SJSA1 (cell line): Measurements from ENCODE around the gene TNFRSF18. TPM values are rescaled to one million over a fixed set of nuclear protein-coding genes. Genes with fewer than 3 reads are reported as not detected.
A peak's percentile ranks its signal among the peaks of the same experiment; 100 is the strongest.

Experiments used
- DNase-seq, 2 experiments: peaks; one replicate each; pipeline ENCODE4 v3.0.0-alpha.2; 2015 to 2020; ENCODE audit warnings: low spot score in 2 of 2, low read depth in 1 of 2
- H3K27ac ChIP-seq: fragments of 250-450 bp; sonication (Bioruptor Pico); 2 replicates; pipeline ENCODE4 v1.5.1; 2020; ENCODE audit warnings: mild to moderate bottlenecking, moderate library complexity
- H3K27me3 ChIP-seq: fragments of 250-450 bp; sonication (Bioruptor Pico); replicated peaks from 2 replicates; pipeline ENCODE4 v1.5.1; 2020; ENCODE audit warnings: mild to moderate bottlenecking, moderate library complexity
- H3K36me3 ChIP-seq: fragments of 250-450 bp; sonication (Bioruptor Pico); 2 replicates; pipeline ENCODE4 v1.5.1; 2020; ENCODE audit warnings: mild to moderate bottlenecking
- H3K4me1 ChIP-seq: fragments of 250-450 bp; sonication (Bioruptor Pico); replicated peaks from 2 replicates; pipeline ENCODE4 v1.6.1; 2021; ENCODE audit warnings: mild to moderate bottlenecking
- H3K4me3 ChIP-seq: fragments of 250-450 bp; sonication (Bioruptor Pico); 2 replicates; pipeline ENCODE4 v1.5.1; 2020; ENCODE audit warnings: mild to moderate bottlenecking
- H3K9me3 ChIP-seq: fragments of 250-450 bp; sonication (Bioruptor Pico); replicated peaks from 2 replicates; pipeline ENCODE4 v1.5.1; 2020; ENCODE audit warnings: mild to moderate bottlenecking
- total RNA-seq: library from RNA; depleted of rRNA; stranded (reverse); fragments of >200 nt; shearing (Covaris generic); gene quantifications from 2 replicates; pipeline ENCODE4 v1.2.3, GENCODE V29; 2014

The TNFRSF18 gene
- total RNA-seq, 1 experiment from 2014 or later = not detected

DNA sequence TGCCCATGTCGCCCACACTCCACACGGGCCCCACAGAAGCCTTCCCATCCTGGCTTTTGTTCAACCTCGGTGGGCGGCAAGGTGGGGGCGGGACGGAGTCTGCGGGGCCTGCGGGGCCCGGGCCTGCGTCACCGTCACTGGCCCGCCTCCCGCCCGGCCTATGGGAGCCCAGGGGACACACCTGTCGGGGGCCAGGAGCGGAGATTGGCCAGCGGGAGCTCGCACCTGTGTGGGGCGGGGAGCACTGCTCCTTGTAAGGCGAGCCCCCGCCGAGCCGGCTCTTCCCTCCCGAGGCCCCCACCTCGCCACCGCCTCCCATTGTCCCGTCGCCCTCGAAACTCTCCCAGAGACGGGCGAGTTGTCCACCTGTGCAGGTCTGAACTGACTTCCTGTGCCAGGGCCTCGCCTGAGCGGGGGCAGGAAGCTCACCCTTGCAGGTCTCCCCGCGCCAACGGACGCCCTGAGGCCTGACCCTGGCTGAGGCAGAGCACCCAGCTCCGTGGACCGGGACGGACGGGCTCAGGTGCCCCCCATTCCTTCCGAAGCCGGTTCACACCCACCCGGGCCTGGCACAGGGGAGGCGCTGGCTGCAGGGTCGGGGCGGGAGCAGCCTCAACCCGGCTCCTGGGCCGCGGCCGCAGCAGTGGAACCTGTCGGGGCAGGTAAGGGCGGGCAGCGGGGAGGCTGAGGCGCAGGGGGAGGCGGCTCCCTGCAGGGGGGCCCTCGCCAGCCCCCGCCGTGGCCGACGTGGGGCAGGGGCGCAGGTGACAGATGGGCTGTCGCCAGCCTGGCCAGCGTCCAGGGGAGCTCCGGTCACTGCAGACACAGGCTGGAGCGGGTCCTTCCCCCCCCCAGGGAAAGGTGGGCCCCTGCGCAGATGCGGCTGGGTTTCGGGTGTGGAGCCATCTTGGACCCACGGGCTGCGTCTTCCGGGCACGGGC is 43.5 kb downstream of the TNFRSF18 start:
- H3K9me3 ChIP-seq = no peaks in the 10 kb centered on the region
- H3K4me3 ChIP-seq = no peak overlapping the region
- H3K4me1 ChIP-seq = peaks cover 7% of the 10 kb centered on the region
- H3K36me3 ChIP-seq = no peaks in the 10 kb centered on the region
- no peaks in the 10 kb centered on the region for H3K27me3 ChIP-seq
- H3K27ac ChIP-seq = no peak overlapping the region
- no peak for DNase-seq

DNA sequence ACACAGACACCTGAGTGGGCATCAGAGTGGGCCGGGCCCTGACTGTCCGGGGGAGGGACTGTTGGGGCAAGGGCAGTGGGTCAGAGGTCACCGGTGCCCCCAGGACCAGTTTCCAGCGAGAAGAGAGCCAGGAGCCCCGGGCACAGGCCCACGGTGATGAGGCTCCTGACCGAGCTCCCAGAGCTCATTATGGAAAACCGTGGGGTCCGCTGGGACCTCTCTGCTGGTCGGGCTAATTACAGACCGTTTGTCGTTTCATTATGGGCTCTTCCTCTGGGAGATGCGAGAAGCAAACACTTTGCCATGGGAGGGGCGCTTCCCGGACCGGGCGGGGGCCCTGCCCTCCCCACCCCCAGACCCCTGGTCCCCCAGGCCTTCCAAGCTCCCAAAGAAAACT is 44.7 kb downstream of the TNFRSF18 start:
- Histone ChIP-seq H3K36me3 (no peaks in the 10 kb centered on the region), H3K9me3 (no peaks in the 10 kb centered on the region), H3K4me1 (peaks cover 12% of the 10 kb centered on the region), H3K4me3 (no peak overlapping the region), H3K27me3 (no peaks in the 10 kb centered on the region), H3K27ac (no peak overlapping the region)
- no peak for DNase-seq

DNA sequence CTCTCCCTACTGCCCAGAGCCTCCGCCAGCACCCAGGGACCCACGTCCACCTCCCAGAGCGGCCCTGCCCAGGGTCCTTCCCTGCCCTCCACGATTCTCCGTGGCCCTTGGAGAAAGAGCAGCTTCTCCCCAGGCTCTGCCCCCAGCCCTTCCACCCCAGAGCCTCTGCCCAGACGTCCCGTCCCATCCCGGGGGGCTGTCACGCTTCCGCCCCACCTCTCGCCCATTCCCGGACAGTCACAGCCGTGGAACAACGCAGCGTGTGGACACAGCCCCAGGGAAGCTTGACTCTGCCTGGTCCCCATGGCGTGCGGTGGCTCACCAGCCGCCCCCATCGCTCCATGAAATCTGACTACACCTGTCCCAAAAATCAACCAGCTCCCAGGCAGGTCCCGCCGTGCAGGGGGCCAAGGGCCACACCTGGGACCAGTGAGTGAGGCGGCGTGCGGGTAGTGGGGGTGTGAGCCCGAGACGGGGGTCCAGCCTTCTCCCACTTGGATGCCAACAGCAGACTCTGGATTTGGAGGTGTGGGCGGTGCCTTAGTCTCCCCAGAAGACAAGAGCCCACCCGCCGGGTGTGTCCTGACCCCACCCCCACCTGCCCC is 45.2 kb downstream of the TNFRSF18 start:
- Histone ChIP-seq H3K4me3 (no peak overlapping the region), H3K27ac (no peak overlapping the region), H3K27me3 (no peaks in the 10 kb centered on the region), H3K36me3 (no peaks in the 10 kb centered on the region), H3K9me3 (no peaks in the 10 kb centered on the region), H3K4me1 (peaks cover 12% of the 10 kb centered on the region)
- no peak for DNase-seq

DNA sequence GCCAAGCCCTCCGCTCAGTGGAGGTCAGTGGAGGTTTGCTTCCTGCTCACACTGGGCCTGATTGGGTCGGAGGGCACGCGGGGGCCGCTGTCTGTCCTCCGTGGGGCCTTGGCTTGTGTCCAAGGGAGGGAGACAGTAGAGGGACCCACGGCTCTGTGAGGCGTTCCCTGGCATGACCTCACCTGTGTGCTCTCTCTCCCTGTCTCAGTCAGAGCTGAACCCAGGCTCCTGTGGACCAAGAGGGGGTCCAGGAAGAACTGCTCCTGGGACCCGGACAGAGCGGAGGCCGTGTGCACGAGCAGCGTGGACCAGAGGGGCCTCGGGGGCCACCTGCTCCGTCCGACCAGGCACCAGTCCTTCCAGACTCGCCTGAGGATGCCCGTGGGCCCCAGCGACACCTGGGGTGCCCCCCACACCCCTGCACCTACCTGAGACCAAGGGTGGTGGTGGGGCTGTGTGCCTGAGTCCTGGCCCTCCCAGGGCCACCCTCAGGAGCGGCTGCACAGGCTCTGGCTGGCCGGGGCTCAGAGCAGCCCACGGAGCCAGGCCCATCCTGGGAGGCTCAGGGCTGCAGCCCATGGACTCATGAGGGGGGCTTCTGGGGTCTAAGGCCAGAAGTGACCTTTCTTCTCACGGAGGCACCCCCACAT is 46.0 kb downstream of the TNFRSF18 start:
- Histone ChIP-seq H3K9me3 (no peaks in the 10 kb centered on the region), H3K27ac (no peak overlapping the region), H3K4me3 (no peak overlapping the region), H3K4me1 (peaks cover 12% of the 10 kb centered on the region), H3K27me3 (no peaks in the 10 kb centered on the region), H3K36me3 (no peaks in the 10 kb centered on the region)
- no peak for DNase-seq

DNA sequence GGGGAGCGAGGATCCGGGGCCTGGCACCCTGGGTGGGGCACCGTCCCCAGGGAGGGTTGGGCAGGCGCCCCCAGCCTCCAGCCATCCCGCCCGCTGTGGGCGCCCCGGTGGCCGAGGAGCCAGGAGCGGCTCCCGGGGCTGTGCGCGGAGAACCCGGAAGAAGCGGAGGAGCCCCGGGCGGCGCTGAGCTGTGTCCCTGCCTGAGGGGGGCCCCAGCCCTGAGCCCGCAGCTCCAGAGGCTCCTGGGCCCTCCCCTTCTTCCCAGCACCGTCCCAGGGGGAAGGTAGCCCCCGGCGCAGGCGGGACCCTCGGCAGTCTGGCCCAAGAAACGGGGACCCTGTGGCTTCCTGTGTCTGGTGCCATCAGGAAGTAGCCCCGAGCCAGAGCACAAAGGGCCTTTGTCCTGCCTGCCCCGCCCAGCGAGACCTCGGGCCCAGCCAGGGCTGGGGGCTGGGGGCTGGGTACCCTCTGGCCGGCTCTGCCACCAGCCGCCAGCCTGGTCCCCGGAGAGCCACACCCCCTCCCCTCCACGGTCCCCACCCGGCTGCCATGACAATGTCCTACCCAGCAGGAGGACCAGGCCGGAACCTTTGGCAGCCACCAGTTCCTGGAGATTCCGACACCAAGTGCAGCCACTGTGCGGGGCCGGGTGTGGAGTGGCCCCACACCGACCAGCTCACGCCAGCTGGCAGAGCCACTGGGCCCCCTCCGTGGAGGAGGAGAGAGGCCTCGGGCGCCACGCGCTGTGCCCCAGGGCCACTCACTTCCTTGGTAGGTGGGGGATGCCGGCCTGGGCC is 48.3 kb downstream of the TNFRSF18 start:
- DNase-seq = peak in 1 of 2 experiments; percentile 34

DNA sequence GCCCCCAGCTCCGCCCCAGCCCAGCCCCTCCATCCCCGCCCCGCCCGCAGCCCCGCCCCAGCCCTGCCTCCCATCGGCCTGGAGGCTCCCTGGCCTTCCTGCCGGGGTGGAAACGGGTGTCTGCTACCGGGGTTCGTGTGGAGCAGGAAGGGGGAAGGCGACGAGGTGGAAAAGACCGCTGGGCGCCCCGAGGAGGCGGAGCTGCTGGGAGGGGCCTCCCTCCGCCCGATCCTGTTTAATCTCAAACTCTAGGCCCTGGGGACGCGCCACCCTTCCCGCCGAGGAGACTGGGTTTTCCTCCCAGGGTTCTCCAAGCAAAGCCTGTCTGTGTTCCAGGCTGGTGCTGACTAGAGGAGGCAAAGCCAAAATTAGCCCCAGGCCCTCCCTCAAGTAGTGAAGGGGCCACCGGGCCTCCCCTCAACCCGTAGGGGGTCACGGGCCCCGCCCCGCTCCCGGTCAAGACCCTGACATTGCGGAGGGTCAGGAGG is 48.9 kb downstream of the TNFRSF18 start:
- Histone ChIP-seq H3K27me3 (no peaks in the 10 kb centered on the region), H3K4me3 (peak overlapping the region; percentile 27), H3K9me3 (no peaks in the 10 kb centered on the region), H3K36me3 (no peaks in the 10 kb centered on the region), H3K4me1 (peaks cover 12% of the 10 kb centered on the region), H3K27ac (peak overlapping the region; percentile 50)
- peak; percentile 59 to 83 for DNase-seq

More for the DNA sequence above, 48.3 kb downstream of the TNFRSF18 start:
- no peaks in the 10 kb centered on the region for H3K27me3 ChIP-seq
- no peaks in the 10 kb centered on the region for H3K36me3 ChIP-seq
- peak overlapping the region; percentile 50 for H3K27ac ChIP-seq
- peaks cover 12% of the 10 kb centered on the region for H3K4me1 ChIP-seq
- no peaks in the 10 kb centered on the region for H3K9me3 ChIP-seq
- H3K4me3 ChIP-seq = peak overlapping the region; percentile 27

DNA sequence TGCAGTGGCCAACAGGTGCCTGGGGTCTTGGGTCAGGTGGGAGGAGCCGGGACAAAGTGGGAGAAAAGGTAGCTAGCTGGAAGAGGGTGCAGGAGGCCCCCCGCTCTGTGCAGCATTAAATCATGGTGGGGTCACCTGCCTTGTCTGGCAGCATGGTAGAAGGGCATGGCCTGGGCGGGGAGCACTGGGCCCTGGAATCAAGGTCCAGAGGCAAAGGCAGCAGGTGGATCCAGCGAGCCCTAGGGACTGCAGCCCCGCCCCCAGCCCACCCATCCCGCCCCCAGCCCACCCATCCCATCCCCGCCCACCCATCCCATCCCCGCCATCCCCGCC is 49.4 kb downstream of the TNFRSF18 start:
- Histone ChIP-seq H3K9me3 (no peaks in the 10 kb centered on the region), H3K27me3 (no peaks in the 10 kb centered on the region), H3K36me3 (no peaks in the 10 kb centered on the region), H3K4me1 (peaks cover 12% of the 10 kb centered on the region), H3K4me3 (no peak overlapping the region), H3K27ac (no peak overlapping the region)
- DNase-seq = no peak

DNA sequence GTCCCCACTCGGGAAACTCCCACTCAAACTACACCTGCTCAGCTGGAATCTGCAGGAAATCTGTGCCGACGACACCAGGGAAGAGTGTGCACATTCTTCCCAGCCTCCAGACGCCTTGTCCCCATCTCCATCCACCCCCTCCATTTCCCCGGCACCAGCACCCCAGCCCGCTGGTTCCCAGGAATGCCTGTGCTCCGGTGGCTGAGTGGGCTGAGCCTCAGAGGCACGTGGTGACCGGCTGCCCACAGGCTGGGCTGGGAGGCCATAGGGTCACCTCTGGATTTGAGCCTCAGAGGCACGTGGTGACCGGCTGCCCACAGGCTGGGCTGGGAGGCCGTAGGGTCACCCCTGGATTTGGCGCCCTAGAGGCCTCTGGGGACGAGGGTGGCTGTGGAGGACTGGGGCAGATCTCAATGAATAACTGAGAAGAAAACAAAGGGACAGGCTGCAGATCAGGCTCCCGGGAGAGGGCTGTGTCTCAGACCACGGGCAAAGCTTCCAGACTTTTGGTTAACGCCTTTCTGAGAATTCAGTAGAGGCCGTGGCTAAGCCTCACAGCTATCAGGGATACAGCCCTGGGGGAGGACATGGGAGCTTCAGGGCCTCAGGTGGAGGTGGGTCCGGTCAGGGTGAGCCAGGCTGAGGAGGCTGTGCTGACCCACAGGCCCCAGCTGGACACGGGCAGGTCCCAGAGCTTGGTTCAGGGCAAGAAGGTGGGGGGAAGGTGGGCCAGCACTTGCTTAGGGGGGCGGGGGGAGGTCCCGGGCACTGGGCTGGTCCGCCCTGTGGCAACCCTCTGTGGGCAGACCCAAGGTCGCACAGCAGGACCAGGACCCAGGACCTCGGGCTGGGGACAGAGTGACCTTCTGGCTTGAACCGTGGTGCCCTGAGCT is 50.0 kb downstream of the TNFRSF18 start:
- Histone ChIP-seq H3K9me3 (no peaks in the 10 kb centered on the region), H3K27ac (no peak overlapping the region), H3K4me1 (peaks cover 12% of the 10 kb centered on the region), H3K27me3 (no peaks in the 10 kb centered on the region), H3K4me3 (no peak overlapping the region), H3K36me3 (no peaks in the 10 kb centered on the region)
- no peak for DNase-seq

DNA sequence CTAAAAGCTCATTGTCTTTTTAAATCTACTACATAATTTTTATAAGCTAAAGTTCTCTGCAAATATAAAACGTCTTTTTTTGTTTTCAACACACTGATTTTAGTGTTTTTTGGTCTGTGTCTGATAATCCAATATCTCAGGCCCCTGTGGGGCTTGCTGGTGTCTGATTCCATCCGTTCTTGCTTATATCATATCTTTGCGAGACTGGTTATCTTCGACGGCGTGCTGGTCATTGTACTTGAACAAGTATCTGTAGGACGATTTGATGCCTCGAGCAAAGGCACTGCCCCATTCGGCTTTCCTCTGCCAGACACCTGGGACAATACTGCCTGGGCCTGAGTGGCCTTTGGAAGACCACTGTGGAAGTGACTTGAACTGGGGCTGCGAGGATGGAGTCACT is 51.1 kb downstream of the TNFRSF18 start:
- H3K27me3 ChIP-seq = no peaks in the 10 kb centered on the region
- no peak for DNase-seq
- H3K9me3 ChIP-seq = no peaks in the 10 kb centered on the region
- H3K4me3 ChIP-seq = no peak overlapping the region
- H3K27ac ChIP-seq = no peak overlapping the region
- peaks cover 12% of the 10 kb centered on the region for H3K4me1 ChIP-seq
- H3K36me3 ChIP-seq = no peaks in the 10 kb centered on the region

DNA sequence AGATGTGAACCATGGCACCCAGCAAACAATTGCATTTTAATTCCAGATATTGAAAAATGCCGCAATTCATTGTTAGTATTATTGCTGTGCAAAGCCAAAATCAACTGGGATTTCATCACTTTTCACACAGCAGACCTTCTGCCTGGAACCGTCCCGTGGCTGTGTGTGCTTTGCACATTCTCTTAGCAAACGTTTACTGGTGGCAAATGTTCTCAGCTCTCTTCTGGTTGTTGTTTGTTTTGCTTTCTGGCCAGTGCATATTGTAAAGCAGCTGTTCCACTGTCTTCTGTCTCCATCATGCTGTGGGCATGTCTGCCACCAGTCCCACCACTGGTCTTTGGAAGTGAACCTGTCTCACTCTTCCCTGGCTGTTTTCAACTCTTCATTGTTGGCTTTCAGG is 52.5 kb downstream of the TNFRSF18 start:
- H3K27ac ChIP-seq = no peak overlapping the region
- no peaks in the 10 kb centered on the region for H3K36me3 ChIP-seq
- no peaks in the 10 kb centered on the region for H3K27me3 ChIP-seq
- H3K9me3 ChIP-seq = no peaks in the 10 kb centered on the region
- H3K4me1 ChIP-seq = peaks cover 12% of the 10 kb centered on the region
- no peak for DNase-seq
- no peak overlapping the region for H3K4me3 ChIP-seq
